Spleen (tissue), 11 donors: ENCODE data around the gene A4GALT. TPM values are rescaled to one million over a fixed set of nuclear protein-coding genes. Genes with fewer than 3 reads are reported as not detected.

Experiments
- DNase-seq: peaks from one replicate; pipeline ENCODE4 v3.0.0-alpha.2; 2020
- H3K27ac ChIP-seq, 8 donors: fragments of 200-600 bp; sonication (generic) in 7 of 8; 1 replicate in 4 of 8; 2 replicates in 4 of 8; pipeline versions ENCODE4 v1.5.0 to v1.8.0; 2016 to 2021; ENCODE audit warnings: inconsistent platforms in 4 of 8, mild to moderate bottlenecking in 4 of 8, moderate library complexity in 1 of 8
- H3K27me3 ChIP-seq, 7 donors: fragments of 200-600 bp; sonication (generic) in 6 of 7; replicated peaks in 1 of 7; 1 replicate in 4 of 7; 2 replicates in 3 of 7; pipeline versions ENCODE4 v1.5.0 to v1.8.0; 2016 to 2021; ENCODE audit warnings: inconsistent platforms in 3 of 7, mild to moderate bottlenecking in 1 of 7
- H3K36me3 ChIP-seq, 6 donors: fragments of 200-600 bp; sonication (generic) in 5 of 6; 1 replicate in 4 of 6; 2 replicates in 2 of 6; pipeline versions ENCODE4 v1.5.0 to v1.8.0; 2016 to 2021; ENCODE audit warnings: inconsistent platforms in 2 of 6
- H3K4me1 ChIP-seq, 6 donors: fragments of 200-600 bp; sonication (generic) in 5 of 6; 1 replicate in 3 of 6; 2 replicates in 3 of 6; pipeline versions ENCODE4 v1.5.0 to v1.8.0; 2016 to 2021; ENCODE audit warnings: inconsistent platforms in 3 of 6
- H3K4me3 ChIP-seq, 8 donors: fragments of 200-600 bp; sonication (generic) in 7 of 8; 1 replicate in 4 of 8; 2 replicates in 4 of 8; pipeline versions ENCODE4 v1.5.0 to v1.8.0; 2016 to 2021; ENCODE audit warnings: inconsistent platforms in 4 of 8, mild to moderate bottlenecking in 4 of 8, moderate library complexity in 2 of 8
- H3K9me3 ChIP-seq, 8 donors: fragments of 200-600 bp; sonication (generic) in 7 of 8; 1 replicate in 4 of 8; 2 replicates in 4 of 8; pipeline versions ENCODE4 v1.5.0 to v1.8.0; 2016 to 2021; ENCODE audit warnings: inconsistent platforms in 4 of 8
- CTCF ChIP-seq, 11 experiments: fragments of 200-600 bp in 7 of 11; fragments of 450-650 bp in 4 of 11; sonication (generic) in 4 of 11; IDR thresholded peaks in 8 of 11; conservative IDR thresholded peaks in 3 of 11; 1 replicate in 7 of 11; 2 replicates in 4 of 11; pipeline versions ENCODE4 v1.4.0 to v1.8.0; 2016 to 2021; ENCODE audit warnings: antibody characterized with exemption in 11 of 11, inconsistent platforms in 4 of 11, mild to moderate bottlenecking in 1 of 11
- POLR2A ChIP-seq, 3 donors: fragments of 450-650 bp; IDR thresholded peaks; one replicate each; pipeline ENCODE4 v1.5.1; 2017; ENCODE audit warnings: antibody characterized with exemption in 3 of 3, mild to moderate bottlenecking in 1 of 3
- POLR2AphosphoS5 ChIP-seq, 3 donors: sonication (generic); formaldehyde crosslinking; IDR thresholded peaks; one replicate each; pipeline ENCODE4 v1.5.1; 2017; ENCODE audit warnings: antibody characterized with exemption in 3 of 3
- WGBS, 5 donors: extraction: QIAGEN DNeasy Blood & Tissue Kit in 3 of 5; methylation state at CpG; one replicate each; pipeline versions ENCODE4 v1.1.5 to v1.1.7; 2013 to 2018; 5-methylcytosine and 5-hydroxymethylcytosine counted together
- intact Hi-C: fragments of 100-400 bp; cut with DNase I; formaldehyde crosslinking; loops from one replicate; pipeline ENCODE4 v1.15.0; 2023; ENCODE audit warnings: low total_unique reads
- polyA plus RNA-seq, 3 donors: library from polyadenylated mRNA; stranded (reverse); fragments of 200-250 nt; gene quantifications; one replicate each; pipeline ENCODE4 v1.2.1, GENCODE V29; 2013
- total RNA-seq, 7 donors: library from RNA; depleted of rRNA in 3 of 7; stranded (reverse); fragments of >200 nt in 3 of 7; fragmentation: NEBNext Ultra II Directional in 4 of 7; extraction: Animal tissue kit (Norgen Biotek cat#: 25700) in 4 of 7; gene quantifications; one replicate each; pipeline versions ENCODE4 v1.1.0 to v1.2.1, GENCODE V29; 2016 to 2021
- donor health status: healthy with polysubstance abuse.
- donor health status: DM: no; HTN: no; CAD: no; lungs with moderate emphysema.
- donor health status: DM: no; HTN: no; CAD: no.
- donor health status: Bipolar disorder and iron deficiency.
- donor health status: healthy.
- donor health status: DM: no; HTN: no; CAD: no.
- donor health status: DM: yes; HTN: yes; CAD: no.

A4GALT gene
- total and polyA plus RNA-seq, 10 donors, result 7.3 to 45.2 (median 20.8) TPM

- Histone ChIP-seq H3K27ac (no peak overlapping the region), H3K27me3 (peaks cover 0 to 38% (median 10%) of the 10 kb centered on the region in 7 donors), H3K9me3 (no peaks in the 10 kb centered on the region), H3K4me1 (peaks cover 0 to 25% (median 6%) of the 10 kb centered on the region in 6 donors), H3K36me3 (no peaks in the 10 kb centered on the region), H3K4me3 (no peak overlapping the region)
- TF ChIP-seq POLR2AphosphoS5 (IDR thresholded peaks at IDR 0.05), result no peak
- no peak for TF ChIP-seq CTCF (IDR thresholded peaks at IDR 0.05 in 8 of 11, conservative IDR thresholded peaks at IDR 0.05 in 3 of 11)
- TF ChIP-seq POLR2A (IDR thresholded peaks at IDR 0.05), result no peak
- intact Hi-C loops, result no loop called here
- no peak for DNase-seq
- WGBS, 5 donors, result 59 to 70% (median 66%) methylated on average over 6 of the region's 6 CpGs
Measured at GRCh38 chr22:42725606-42726355, 5.1 kb upstream of the A4GALT start.

- Histone ChIP-seq H3K4me1 (peaks cover 5 to 40% (median 20%) of the 10 kb centered on the region in 6 donors), H3K4me3 (no peak overlapping the region), H3K9me3 (no peaks in the 10 kb centered on the region), H3K27me3 (peaks cover 0 to 55% (median 20%) of the 10 kb centered on the region in 7 donors), H3K36me3 (no peaks in the 10 kb centered on the region), H3K27ac (no peak overlapping the region)
- no peak for DNase-seq
- intact Hi-C loops, result no loop called here
- TF ChIP-seq POLR2AphosphoS5 (IDR thresholded peaks at IDR 0.05) (no peak), CTCF (IDR thresholded peaks at IDR 0.05 in 8 of 11, conservative IDR thresholded peaks at IDR 0.05 in 3 of 11) (no peak), POLR2A (IDR thresholded peaks at IDR 0.05) (no peak)
- WGBS, 5 donors, result 64 to 79% (median 76%) methylated on average over 3 to 5 of the region's 5 CpGs
Measured at GRCh38 chr22:42724062-42724461, 3.4 kb upstream of the A4GALT start.

GRCh38 chr22:42721045-42721434 is 370 bp upstream of the A4GALT start:
- Histone ChIP-seq H3K9me3 (no peaks in the 10 kb centered on the region), H3K4me3 (peak overlapping the region in 7 of 8 donors; percentile 33 to 83 (median 55)), H3K27me3 (peaks cover 0 to 73% (median 20%) of the 10 kb centered on the region in 7 donors), H3K27ac (peak overlapping the region in 4 of 8 donors; percentile 85 to 89 (median 87)), H3K4me1 (peaks cover 17 to 59% (median 48%) of the 10 kb centered on the region in 6 donors), H3K36me3 (no peaks in the 10 kb centered on the region)
- no peak for DNase-seq
- intact Hi-C loops, result no loop called here
- TF ChIP-seq CTCF (IDR thresholded peaks at IDR 0.05 in 8 of 11, conservative IDR thresholded peaks at IDR 0.05 in 3 of 11), result no peak
- no peak for TF ChIP-seq POLR2A (IDR thresholded peaks at IDR 0.05)
- 4 to 7% (median 6%) methylated on average over 11 to 22 of the region's 22 CpGs for WGBS, 5 donors

GRCh38 chr22:42719656-42720262 is 911 bp downstream of the A4GALT start:
- H3K27ac ChIP-seq, result peak overlapping the region; percentile 63 to 91 (median 86)
- H3K4me3 ChIP-seq, result peak overlapping the region; percentile 47 to 83 (median 60)
- intact Hi-C loops, result no loop called here
- 4 to 10% (median 7%) methylated on average over 21 to 37 of the region's 37 CpGs for WGBS, 5 donors
- no peak for DNase-seq
- H3K27me3 ChIP-seq, result peaks cover 0 to 80% (median 20%) of the 10 kb centered on the region in 7 donors
- H3K36me3 ChIP-seq, result no peaks in the 10 kb centered on the region
- TF ChIP-seq POLR2A (IDR thresholded peaks at IDR 0.05), result no peak
- peak in 1 of 3 donors; percentile 39 for TF ChIP-seq POLR2AphosphoS5 (IDR thresholded peaks at IDR 0.05)
- peaks cover 17 to 66% (median 50%) of the 10 kb centered on the region in 6 donors for H3K4me1 ChIP-seq
- H3K9me3 ChIP-seq, result no peaks in the 10 kb centered on the region
